PC-3 (cell line): ENCODE measurements around the gene SIPA1L2. TPM values are rescaled to one million over a fixed set of nuclear protein-coding genes. Genes with fewer than 3 reads are reported as not detected.

Experiments used
- ATAC-seq: fragments of 200-7000 bp; cut with Tn5 transposase; 2 replicates; pipeline ENCODE4 v1.9.1; 2020; ENCODE audit warnings: mild to moderate bottlenecking, moderate library complexity
- BruUV-seq: library from RNA; stranded (reverse); fragments of 400-500 nt; replicated peaks from 2 replicates; lab custom pipeline; 2021; lab: Mats Ljungman, UMichigan
- CTCF ChIA-PET: fragments of 300-600 bp; sonication (Branson Sonifier 250); formaldehyde crosslinking; loops from one replicate; lab custom pipeline; 2022; ENCODE audit warnings: antibody characterized with exemption; lab: Charles Lee
- POLR2A ChIA-PET: fragments of 300-600 bp; sonication (Branson Sonifier 250); formaldehyde crosslinking; loops from one replicate; lab custom pipeline; 2022; ENCODE audit warnings: antibody characterized with exemption; ENCODE audit not compliant: unreplicated experiment; lab: Charles Lee
- DNase-seq: peaks from one replicate; pipeline ENCODE4 v3.0.0-alpha.2; 2015
- H2AFZ ChIP-seq: fragments of 300-600 bp; sonication (generic); 2 replicates; pipeline ENCODE4 v1.6.0; 2016; ENCODE audit warnings: antibody characterized with exemption, low read length
- H3F3A ChIP-seq: fragments of 300-600 bp; sonication (generic); one replicate; pipeline ENCODE4 v1.6.0; 2017; ENCODE audit warnings: antibody characterized with exemption, low read length, control low read depth, mild to moderate bottlenecking; ENCODE audit not compliant: unreplicated experiment
- H3K27ac ChIP-seq: fragments of 300-600 bp; sonication (generic); 2 replicates; pipeline ENCODE4 v1.5.1; 2016; ENCODE audit warnings: mild to moderate bottlenecking, low read length
- H3K27me3 ChIP-seq: fragments of 300-600 bp; sonication (generic); 2 replicates; pipeline ENCODE4 v1.6.1; 2016; ENCODE audit warnings: low read length, mixed read lengths
- H3K36me3 ChIP-seq: fragments of 300-600 bp; sonication (generic); 2 replicates; pipeline ENCODE4 v1.6.1; 2016; ENCODE audit warnings: low read depth, mixed run types, low read length, mixed read lengths
- H3K4me1 ChIP-seq: fragments of 300-600 bp; sonication (generic); 2 replicates; pipeline ENCODE4 v1.5.1; 2016; ENCODE audit warnings: low read length; ENCODE audit not compliant: insufficient read depth
- H3K4me2 ChIP-seq: fragments of 300-600 bp; sonication (generic); 2 replicates; pipeline ENCODE4 v1.6.0; 2016; ENCODE audit warnings: low read length
- H3K4me3 ChIP-seq: fragments of 300-600 bp; sonication (generic); 2 replicates; pipeline ENCODE4 v1.5.1; 2016; ENCODE audit warnings: mild to moderate bottlenecking, low read length, mixed read lengths
- H3K79me2 ChIP-seq: fragments of 300-600 bp; sonication (generic); 2 replicates; pipeline ENCODE4 v1.6.1; 2017; ENCODE audit warnings: low read length, mixed read lengths
- H3K9ac ChIP-seq: fragments of 300-600 bp; sonication (generic); 2 replicates; pipeline ENCODE4 v1.6.0; 2016; ENCODE audit warnings: mild to moderate bottlenecking, low read length
- H3K9me2 ChIP-seq: fragments of 300-600 bp; sonication (generic); replicated peaks from 2 replicates; pipeline ENCODE4 v1.6.1; 2016; ENCODE audit warnings: mixed run types, low read length, mixed read lengths
- H3K9me3 ChIP-seq: fragments of 300-600 bp; sonication (generic); 2 replicates; pipeline ENCODE4 v1.6.1; 2016; ENCODE audit warnings: low read length, mixed read lengths
- H4K20me1 ChIP-seq: fragments of 300-600 bp; sonication (generic); 2 replicates; pipeline ENCODE4 v1.6.1; 2016; ENCODE audit warnings: low read length, mixed read lengths
- CTCF ChIP-seq: fragments of 300-600 bp; sonication (generic); conservative IDR thresholded peaks from 2 replicates; pipeline ENCODE4 v1.5.1; 2017; ENCODE audit warnings: antibody characterized with exemption, low read depth, mild to moderate bottlenecking, low read length
- EZH2 ChIP-seq: fragments of 300-600 bp; sonication (generic); IDR thresholded peaks from one replicate; pipeline ENCODE4 v1.6.1; 2017; ENCODE audit warnings: antibody characterized with exemption, mild to moderate bottlenecking, low read length; ENCODE audit not compliant: unreplicated experiment
- EZH2phosphoT487 ChIP-seq: fragments of 300-600 bp; sonication (generic); IDR thresholded peaks from 2 replicates; pipeline ENCODE4 v1.6.1; 2018; ENCODE audit warnings: mild to moderate bottlenecking, antibody characterized with exemption, low read length, borderline replicate concordance
- intact Hi-C: fragments of 100-400 bp; cut with micrococcal nuclease; formaldehyde crosslinking; loops from 2 replicates; pipeline ENCODE4 v1.9.0; 2023
- total RNA-seq: library from RNA; depleted of rRNA; stranded (reverse); fragments of >200 nt; gene quantifications from 2 replicates; pipeline ENCODE4 v1.2.3, GENCODE V29; 2014; rRNA removed

The SIPA1L2 gene
- total RNA-seq, 1 experiment from 2014 or later: 9.8 TPM

- intact Hi-C loops: no loop called here
- H3K4me3 ChIP-seq: no peak overlapping the region
Measured at GRCh38 chr1:232585486-232585885, 44.4 kb downstream of the SIPA1L2 start.

GRCh38 chr1:232581932-232582331, 48.0 kb downstream of the SIPA1L2 start:
- ATAC-seq (no peak), DNase-seq (no peak)
- Histone ChIP-seq H3K27ac (no peak overlapping the region), H3K4me1 (peaks cover 11% of the 10 kb centered on the region; the same call in 1 of the 2 replicates), H3K79me2 (no peaks in the 10 kb centered on the region), H3K9ac (no peak overlapping the region), H3K9me3 (no peaks in the 10 kb centered on the region), H3K4me3 (no peak overlapping the region), H3F3A (no peaks in the 10 kb centered on the region), H4K20me1 (no peaks in the 10 kb centered on the region), H3K4me2 (no peak overlapping the region), H3K27me3 (no peaks in the 10 kb centered on the region), H3K36me3 (no peaks in the 10 kb centered on the region), H3K9me2 (no peaks in the 10 kb centered on the region), H2AFZ (no peak overlapping the region)
- intact Hi-C loops: no loop called here
- POLR2A ChIA-PET: no interaction called here
- CTCF ChIA-PET: no interaction called here
- no TSS peak for BruUV-seq
- TF ChIP-seq CTCF: no peak
- no peak for TF ChIP-seq EZH2phosphoT487
- no peak for TF ChIP-seq EZH2

More at GRCh38 chr1:232585486-232585885, 44.4 kb downstream of the SIPA1L2 start:
- Histone ChIP-seq H3K36me3 (no peaks in the 10 kb centered on the region), H3K9me3 (no peaks in the 10 kb centered on the region), H3K9ac (no peak overlapping the region), H4K20me1 (no peaks in the 10 kb centered on the region), H3F3A (no peaks in the 10 kb centered on the region), H3K27ac (no peak overlapping the region), H3K4me1 (no peaks in the 10 kb centered on the region; the same call in 1 of the 2 replicates), H3K4me2 (no peak overlapping the region), H3K27me3 (no peaks in the 10 kb centered on the region), H2AFZ (no peak overlapping the region), H3K79me2 (no peaks in the 10 kb centered on the region), H3K9me2 (no peaks in the 10 kb centered on the region)
- TF ChIP-seq EZH2phosphoT487: no peak
- ATAC-seq: no peak
- ChIA-PET CTCF (no interaction called here), POLR2A (no interaction called here)
- no peak for DNase-seq
- no TSS peak for BruUV-seq

Other genes with a start within 250 kb of the SIPA1L2 start
- not detected in 2 replicates for gene MAP10, start 175.3 kb upstream of the SIPA1L2 start, total RNA-seq